Dendritic cell treated with granulocyte-macrophage colony-stimulating factor and Interleukin-4, amounts not matched to agents 40 ng/mL and 50 ng/mL, for 4 days (primary cell): ENCODE measurements around the gene AFDN.

ENCODE experiments used
- H3K27ac Mint-ChIP-seq: one replicate; pipeline ENCODE4 v1.8.0; 2022; ENCODE audit warnings: mild to moderate bottlenecking, mixed read lengths
- H3K27me3 Mint-ChIP-seq: one replicate; pipeline ENCODE4 v1.8.0; 2022; ENCODE audit warnings: mild to moderate bottlenecking, mixed read lengths
- H3K36me3 Mint-ChIP-seq: one replicate; pipeline ENCODE4 v1.8.0; 2022; ENCODE audit warnings: low read depth, mixed read lengths
- H3K4me1 Mint-ChIP-seq: one replicate; pipeline ENCODE4 v1.8.0; 2022; ENCODE audit warnings: low read depth, mixed read lengths
- H3K4me3 Mint-ChIP-seq: one replicate; pipeline ENCODE4 v1.8.0; 2022; ENCODE audit warnings: mild to moderate bottlenecking, moderate library complexity, mixed read lengths
- H3K9me3 Mint-ChIP-seq: one replicate; pipeline ENCODE4 v1.8.0; 2022; ENCODE audit warnings: mixed read lengths
- intact Hi-C: fragments of 100-400 bp; cut with micrococcal nuclease; formaldehyde crosslinking; loops from one replicate; pipeline ENCODE4 v1.15.0; 2022

Gene AFDN

GRCh38 chr6:167932468-167933276 lies 106.0 kb downstream of the AFDN start:
- no peaks in the 10 kb centered on the region for H3K9me3 Mint-ChIP-seq
- intact Hi-C loops, result no loop called here
- H3K27ac Mint-ChIP-seq, result no peak overlapping the region
- H3K36me3 Mint-ChIP-seq, result no peaks in the 10 kb centered on the region
- peaks cover under 1% of the 10 kb centered on the region for H3K4me1 Mint-ChIP-seq
- no peaks in the 10 kb centered on the region for H3K27me3 Mint-ChIP-seq
- no peak overlapping the region for H3K4me3 Mint-ChIP-seq

- Mint-ChIP-seq H3K27ac (no peak overlapping the region), H3K9me3 (no peaks in the 10 kb centered on the region), H3K27me3 (no peaks in the 10 kb centered on the region), H3K4me3 (no peak overlapping the region), H3K36me3 (no peaks in the 10 kb centered on the region), H3K4me1 (peaks cover 6% of the 10 kb centered on the region)
- intact Hi-C loops, result no loop called here
Observed at GRCh38 chr6:167933290-167933689, 106.6 kb downstream of the AFDN start.

GRCh38 chr6:167933847-167934246 lies 107.1 kb downstream of the AFDN start:
- Mint-ChIP-seq H3K36me3 (no peaks in the 10 kb centered on the region), H3K27me3 (no peaks in the 10 kb centered on the region)

GRCh38 chr6:167934426-167934864 lies 107.7 kb downstream of the AFDN start:
- Mint-ChIP-seq H3K27me3 (no peaks in the 10 kb centered on the region), H3K27ac (no peak overlapping the region), H3K4me3 (no peak overlapping the region), H3K36me3 (no peaks in the 10 kb centered on the region), H3K9me3 (no peaks in the 10 kb centered on the region), H3K4me1 (peaks cover 12% of the 10 kb centered on the region)
- intact Hi-C loops, result no loop called here

More at GRCh38 chr6:167933847-167934246, 107.1 kb downstream of the AFDN start:
- Mint-ChIP-seq H3K4me3 (no peak overlapping the region), H3K9me3 (no peaks in the 10 kb centered on the region), H3K27ac (no peak overlapping the region), H3K4me1 (peaks cover 12% of the 10 kb centered on the region)
- intact Hi-C loops, result no loop called here

GRCh38 chr6:167936051-167936450 lies 109.3 kb downstream of the AFDN start:
- H3K9me3 Mint-ChIP-seq, result no peaks in the 10 kb centered on the region
- H3K4me1 Mint-ChIP-seq, result peaks cover 12% of the 10 kb centered on the region
- intact Hi-C loops, result no loop called here
- no peaks in the 10 kb centered on the region for H3K27me3 Mint-ChIP-seq
- no peaks in the 10 kb centered on the region for H3K36me3 Mint-ChIP-seq
- no peak overlapping the region for H3K27ac Mint-ChIP-seq
- no peak overlapping the region for H3K4me3 Mint-ChIP-seq

GRCh38 chr6:167937301-167937700 lies 110.6 kb downstream of the AFDN start:
- Mint-ChIP-seq H3K4me1 (peaks cover 12% of the 10 kb centered on the region), H3K4me3 (no peak overlapping the region), H3K27ac (no peak overlapping the region), H3K27me3 (no peaks in the 10 kb centered on the region), H3K9me3 (no peaks in the 10 kb centered on the region), H3K36me3 (no peaks in the 10 kb centered on the region)
- intact Hi-C loops, result no loop called here

GRCh38 chr6:167937948-167938911 lies 111.5 kb downstream of the AFDN start:
- intact Hi-C loops, result no loop called here
- H3K27ac Mint-ChIP-seq, result peak overlapping the region; percentile 66
- H3K4me3 Mint-ChIP-seq, result no peak overlapping the region
- peaks cover 12% of the 10 kb centered on the region for H3K4me1 Mint-ChIP-seq
- H3K27me3 Mint-ChIP-seq, result no peaks in the 10 kb centered on the region
- no peaks in the 10 kb centered on the region for H3K9me3 Mint-ChIP-seq
- H3K36me3 Mint-ChIP-seq, result no peaks in the 10 kb centered on the region

- H3K36me3 Mint-ChIP-seq, result peaks cover 6% of the 10 kb centered on the region
- no peak overlapping the region for H3K4me3 Mint-ChIP-seq
- H3K4me1 Mint-ChIP-seq, result peaks cover 12% of the 10 kb centered on the region
- H3K9me3 Mint-ChIP-seq, result no peaks in the 10 kb centered on the region
- H3K27me3 Mint-ChIP-seq, result no peaks in the 10 kb centered on the region
- no peak overlapping the region for H3K27ac Mint-ChIP-seq
- intact Hi-C loops, result no loop called here
Observed at GRCh38 chr6:167941822-167942221, 115.1 kb downstream of the AFDN start.

- Mint-ChIP-seq H3K4me1 (no peaks in the 10 kb centered on the region), H3K27me3 (no peaks in the 10 kb centered on the region), H3K4me3 (no peak overlapping the region), H3K9me3 (no peaks in the 10 kb centered on the region), H3K27ac (no peak overlapping the region), H3K36me3 (peaks cover 19% of the 10 kb centered on the region)
- intact Hi-C loops, result no loop called here
Observed at GRCh38 chr6:167944130-167944529, 117.4 kb downstream of the AFDN start.

GRCh38 chr6:167946007-167946406 lies 119.3 kb downstream of the AFDN start:
- no peaks in the 10 kb centered on the region for H3K9me3 Mint-ChIP-seq
- no peaks in the 10 kb centered on the region for H3K27me3 Mint-ChIP-seq
- intact Hi-C loops, result no loop called here
- H3K4me1 Mint-ChIP-seq, result no peaks in the 10 kb centered on the region
- no peak overlapping the region for H3K27ac Mint-ChIP-seq
- H3K36me3 Mint-ChIP-seq, result peaks cover 34% of the 10 kb centered on the region
- H3K4me3 Mint-ChIP-seq, result no peak overlapping the region

GRCh38 chr6:167946604-167947003 lies 119.9 kb downstream of the AFDN start:
- no peak overlapping the region for H3K4me3 Mint-ChIP-seq
- intact Hi-C loops, result no loop called here
- no peaks in the 10 kb centered on the region for H3K9me3 Mint-ChIP-seq
- no peaks in the 10 kb centered on the region for H3K27me3 Mint-ChIP-seq
- H3K36me3 Mint-ChIP-seq, result peaks cover 40% of the 10 kb centered on the region
- H3K4me1 Mint-ChIP-seq, result no peaks in the 10 kb centered on the region
- no peak overlapping the region for H3K27ac Mint-ChIP-seq

- Mint-ChIP-seq H3K4me3 (no peak overlapping the region), H3K27me3 (no peaks in the 10 kb centered on the region), H3K9me3 (no peaks in the 10 kb centered on the region), H3K36me3 (peaks cover 46% of the 10 kb centered on the region), H3K4me1 (no peaks in the 10 kb centered on the region), H3K27ac (no peak overlapping the region)
- intact Hi-C loops, result no loop called here
Observed at GRCh38 chr6:167947716-167948115, 121.0 kb downstream of the AFDN start.

- H3K9me3 Mint-ChIP-seq, result no peaks in the 10 kb centered on the region
- no peaks in the 10 kb centered on the region for H3K27me3 Mint-ChIP-seq
- H3K27ac Mint-ChIP-seq, result no peak overlapping the region
- H3K4me3 Mint-ChIP-seq, result no peak overlapping the region
- peaks cover 46% of the 10 kb centered on the region for H3K36me3 Mint-ChIP-seq
- intact Hi-C loops, result no loop called here
- no peaks in the 10 kb centered on the region for H3K4me1 Mint-ChIP-seq
Observed at GRCh38 chr6:167948716-167949115, 122.0 kb downstream of the AFDN start.

GRCh38 chr6:167949121-167949684 lies 122.5 kb downstream of the AFDN start:
- H3K27ac Mint-ChIP-seq, result no peak overlapping the region
- no peak overlapping the region for H3K4me3 Mint-ChIP-seq
- intact Hi-C loops, result no loop called here

More at GRCh38 chr6:167949121-167949684, 122.5 kb downstream of the AFDN start:
- Mint-ChIP-seq H3K27me3 (no peaks in the 10 kb centered on the region), H3K36me3 (peaks cover 46% of the 10 kb centered on the region), H3K9me3 (no peaks in the 10 kb centered on the region), H3K4me1 (no peaks in the 10 kb centered on the region)
